Measurements from ENCODE around the gene C4BPB.

Gene C4BPB

DNA sequence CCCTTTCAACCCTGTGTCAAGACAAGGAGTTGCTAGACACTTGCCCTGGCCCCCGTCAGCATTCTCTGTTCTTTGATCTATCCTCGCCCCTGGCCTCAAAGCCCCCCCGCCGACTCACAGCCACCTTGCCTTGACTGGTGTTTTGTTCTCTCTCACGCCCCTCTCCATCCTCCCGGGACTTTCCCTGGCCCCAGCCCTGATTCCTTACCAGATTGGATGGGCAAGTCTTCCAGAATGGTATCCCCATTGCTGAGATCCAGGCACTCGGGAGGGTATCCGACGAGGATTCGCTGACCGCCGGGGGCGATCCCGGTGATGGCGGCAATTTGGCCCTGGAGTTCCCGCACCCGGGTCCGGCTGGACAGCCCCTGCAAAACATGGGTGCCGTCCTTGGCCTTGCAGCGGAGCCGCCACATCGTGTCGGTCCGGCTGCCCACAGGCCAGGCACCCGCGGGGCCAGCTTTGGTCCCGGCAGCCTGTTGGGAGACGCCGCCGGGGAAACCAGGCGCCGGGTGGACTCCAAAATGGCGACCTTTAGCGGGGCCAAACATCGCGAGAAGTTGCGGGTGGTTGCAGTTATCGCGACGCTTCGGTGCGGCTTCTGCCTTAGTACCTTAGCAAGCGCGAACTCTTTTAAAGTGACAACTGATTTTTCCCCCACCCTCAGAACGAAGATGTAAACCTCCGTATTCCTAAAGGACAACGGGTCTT lies 38.0 kb upstream of the C4BPB start:
- peaks cover 29% of the 10 kb centered on the region for H3K4me1 ChIP-seq (ENCODE audit: insufficient read depth, low read length)
- H3K27ac ChIP-seq (ENCODE audit: low read depth, low read length), result peak overlapping the region; percentile 97

DNA sequence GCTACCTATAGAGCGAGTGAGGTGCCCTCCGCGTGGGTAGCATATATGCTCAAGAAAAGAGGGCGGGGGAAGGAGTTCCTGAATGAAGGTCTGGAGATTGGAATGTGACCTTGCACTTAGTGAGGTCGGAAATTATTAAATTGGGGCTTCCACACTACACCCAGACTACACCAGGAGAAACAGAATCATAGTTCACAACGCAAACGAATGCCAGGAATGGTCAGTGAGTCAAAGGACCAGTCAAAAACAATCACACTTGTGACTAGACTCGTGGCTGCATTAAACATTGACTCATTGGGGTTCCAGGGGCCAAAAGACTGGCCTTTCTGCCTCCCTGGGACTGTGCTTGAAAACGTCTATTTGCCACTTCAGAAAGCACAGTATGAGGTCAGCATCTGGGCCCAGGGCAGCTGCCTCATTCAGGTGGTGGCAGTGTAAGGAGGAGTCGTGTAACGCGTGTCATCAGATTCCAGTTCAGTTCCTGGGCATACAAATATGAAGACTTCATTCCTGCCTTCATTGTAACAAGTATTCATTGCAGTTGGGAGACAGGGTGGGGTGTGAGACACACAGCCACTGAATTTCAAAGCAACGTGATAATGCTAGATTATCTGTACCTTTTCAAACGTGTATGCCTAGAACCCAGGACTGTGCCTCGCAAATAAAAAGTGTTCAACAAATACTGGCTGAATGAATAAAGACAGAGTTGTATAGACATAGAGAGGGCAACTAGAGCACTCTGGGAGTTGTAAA lies 37.3 kb upstream of the C4BPB start, which contains the start of gene YOD1:
Gene YOD1 (minus strand): TSS at position 18 of the 753 bp plus-strand sequence. CDS start 178 bp downstream, outside the sequence.
- 59% methylated on average over 15 of the region's 15 CpGs for WGBS
- Histone ChIP-seq H3K4me3 (ENCODE audit: low read length) (peak within 1 kb of the TSS; percentile 93), H3K27ac (ENCODE audit: low read depth, low read length) (peak within 1 kb of the TSS; percentile 97)

More for the DNA sequence above, 38.0 kb upstream of the C4BPB start:
- Histone ChIP-seq H3K9me3 (ENCODE audit: insufficient read depth, low read depth, low read length) (no peaks in the 10 kb centered on the region), H3K4me3 (ENCODE audit: low read length) (peak overlapping the region; percentile 93), H3K27me3 (ENCODE audit: insufficient read depth, low read length) (no peaks in the 10 kb centered on the region), H3K9ac (ENCODE audit: low read depth, low read length) (peak overlapping the region; percentile 97), H3K36me3 (ENCODE audit: insufficient read depth, low read length) (peaks cover 39% of the 10 kb centered on the region)
- under 1% methylated on average over 47 of the region's 47 CpGs for WGBS

GRCh38 chr1:207052911-207053769 lies 35.5 kb upstream of the C4BPB start, which contains the start of gene PFKFB2:
Gene PFKFB2 (plus strand): TSS chr1:207053275. CDS start chr1:207054718, 1,443 bp downstream.
- no peaks in the 10 kb centered on the region for H3K27me3 ChIP-seq (ENCODE audit: insufficient read depth, low read length)
- H3K9ac ChIP-seq (ENCODE audit: low read depth, low read length), result peak within 1 kb of the TSS; percentile 92
- H3K36me3 ChIP-seq (ENCODE audit: insufficient read depth, low read length), result peaks cover 16% of the 10 kb centered on the region
- H3K4me1 ChIP-seq (ENCODE audit: insufficient read depth, low read length), result peaks cover 8% of the 10 kb centered on the region; the same call in 1 of the 2 replicates
- H3K4me3 ChIP-seq (ENCODE audit: low read length), result peak within 1 kb of the TSS; percentile 93
- H3K27ac ChIP-seq (ENCODE audit: low read depth, low read length), result peak within 1 kb of the TSS; percentile 78
- WGBS, result 2% methylated on average over 56 of the region's 56 CpGs
- no peaks in the 10 kb centered on the region for H3K9me3 ChIP-seq (ENCODE audit: insufficient read depth, low read depth, low read length)

More for the DNA sequence above, 37.3 kb upstream of the C4BPB start, which contains the start of gene YOD1:
- Histone ChIP-seq H3K9me3 (ENCODE audit: insufficient read depth, low read depth, low read length) (no peaks in the 10 kb centered on the region), H3K4me1 (ENCODE audit: insufficient read depth, low read length) (peaks cover 22% of the 10 kb centered on the region), H3K9ac (ENCODE audit: low read depth, low read length) (peak within 1 kb of the TSS; percentile 97), H3K36me3 (ENCODE audit: insufficient read depth, low read length) (peaks cover 33% of the 10 kb centered on the region), H3K27me3 (ENCODE audit: insufficient read depth, low read length) (no peaks in the 10 kb centered on the region)

GRCh38 chr1:207054491-207054890 lies 34.2 kb upstream of the C4BPB start:
- no peak overlapping the region for H3K9ac ChIP-seq (ENCODE audit: low read depth, low read length)
- peaks cover 2% of the 10 kb centered on the region for H3K36me3 ChIP-seq (ENCODE audit: insufficient read depth, low read length)
- no peak overlapping the region for H3K4me3 ChIP-seq (ENCODE audit: low read length)
- H3K4me1 ChIP-seq (ENCODE audit: insufficient read depth, low read length), result peaks cover 10% of the 10 kb centered on the region; the same call in 1 of the 2 replicates
- H3K9me3 ChIP-seq (ENCODE audit: insufficient read depth, low read depth, low read length), result no peaks in the 10 kb centered on the region
- no peak overlapping the region for H3K27ac ChIP-seq (ENCODE audit: low read depth, low read length)
- no peaks in the 10 kb centered on the region for H3K27me3 ChIP-seq (ENCODE audit: insufficient read depth, low read length)
- 91% methylated on average over 2 of the region's 2 CpGs for WGBS

DNA sequence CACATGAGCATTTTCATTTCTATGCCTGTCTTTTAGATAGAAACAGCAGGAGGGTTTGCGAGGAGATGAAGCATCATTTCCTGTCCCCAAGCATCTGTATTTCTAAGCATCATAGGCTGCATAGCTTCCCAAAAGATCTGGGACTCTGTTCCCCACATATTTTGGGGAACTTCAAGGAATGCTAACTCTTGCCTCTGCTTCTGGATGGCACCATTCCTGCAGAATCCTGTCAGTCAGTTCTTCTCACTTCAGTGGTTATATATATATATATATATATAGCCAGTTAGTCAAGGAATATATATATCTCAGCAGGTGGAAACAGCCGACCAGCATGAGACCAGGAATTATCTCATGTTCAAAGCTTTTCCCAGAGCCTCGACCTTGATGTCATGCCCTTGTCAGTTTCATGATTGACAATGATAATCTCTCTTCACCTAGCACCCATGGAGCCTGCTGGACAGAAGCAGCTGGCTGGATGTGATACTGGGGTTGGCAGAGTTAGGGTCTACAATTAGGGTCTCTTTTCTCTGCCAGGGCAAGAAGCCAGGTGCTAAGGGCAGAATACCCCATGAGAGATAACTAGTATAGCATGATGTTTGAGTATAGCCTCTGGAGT lies 33.2 kb upstream of the C4BPB start:
- WGBS, result 80% methylated on average over 3 of the region's 3 CpGs
- H3K4me1 ChIP-seq (ENCODE audit: insufficient read depth, low read length), result peaks cover 7% of the 10 kb centered on the region; the same call in 1 of the 2 replicates
- no peak overlapping the region for H3K27ac ChIP-seq (ENCODE audit: low read depth, low read length)
- H3K27me3 ChIP-seq (ENCODE audit: insufficient read depth, low read length), result no peaks in the 10 kb centered on the region
- H3K4me3 ChIP-seq (ENCODE audit: low read length), result no peak overlapping the region
- no peaks in the 10 kb centered on the region for H3K9me3 ChIP-seq (ENCODE audit: insufficient read depth, low read depth, low read length)
- H3K9ac ChIP-seq (ENCODE audit: low read depth, low read length), result no peak overlapping the region
- H3K36me3 ChIP-seq (ENCODE audit: insufficient read depth, low read length), result no peaks in the 10 kb centered on the region; the same call in 1 of the 2 replicates

- Histone ChIP-seq H3K9me3 (ENCODE audit: insufficient read depth, low read depth, low read length) (no peaks in the 10 kb centered on the region), H3K4me1 (ENCODE audit: insufficient read depth, low read length) (peaks cover 4% of the 10 kb centered on the region; the same call in 1 of the 2 replicates), H3K27ac (ENCODE audit: low read depth, low read length) (no peak overlapping the region), H3K36me3 (ENCODE audit: insufficient read depth, low read length) (no peaks in the 10 kb centered on the region; the same call in 1 of the 2 replicates), H3K9ac (ENCODE audit: low read depth, low read length) (no peak overlapping the region), H3K27me3 (ENCODE audit: insufficient read depth, low read length) (no peaks in the 10 kb centered on the region), H3K4me3 (ENCODE audit: low read length) (no peak overlapping the region)
- 89% methylated on average over 6 of the region's 6 CpGs for WGBS
These were observed 32.0 kb upstream of the C4BPB start for GRCh38 chr1:207056673-207057072.

DNA sequence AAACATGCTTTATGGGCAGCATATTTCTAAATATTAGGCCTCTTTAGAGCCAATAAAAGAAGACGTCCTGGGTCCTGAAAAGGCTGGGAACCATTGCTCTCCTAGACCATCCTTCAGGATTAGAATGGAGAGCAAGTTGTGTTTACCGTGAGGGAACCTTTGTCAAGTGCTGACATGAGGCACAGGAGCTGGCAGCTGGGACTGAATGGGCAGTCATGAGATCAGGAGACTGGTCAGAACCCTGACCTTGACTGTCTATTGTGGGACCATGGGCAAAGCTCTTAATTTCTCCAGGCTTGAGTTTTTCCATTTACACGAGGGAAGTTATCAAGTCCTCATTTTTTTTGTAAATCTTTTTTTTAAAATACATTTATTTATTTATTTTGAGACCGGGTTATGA lies 30.4 kb upstream of the C4BPB start:
- 87% methylated on average over 4 of the region's 4 CpGs for WGBS
- H3K36me3 ChIP-seq (ENCODE audit: insufficient read depth, low read length), result peaks cover 10% of the 10 kb centered on the region
- H3K9ac ChIP-seq (ENCODE audit: low read depth, low read length), result no peak overlapping the region
- H3K9me3 ChIP-seq (ENCODE audit: insufficient read depth, low read depth, low read length), result no peaks in the 10 kb centered on the region
- no peak overlapping the region for H3K4me3 ChIP-seq (ENCODE audit: low read length)
- no peaks in the 10 kb centered on the region for H3K27me3 ChIP-seq (ENCODE audit: insufficient read depth, low read length)
- no peak overlapping the region for H3K27ac ChIP-seq (ENCODE audit: low read depth, low read length)
- peaks cover 4% of the 10 kb centered on the region; the same call in 1 of the 2 replicates for H3K4me1 ChIP-seq (ENCODE audit: insufficient read depth, low read length)

GRCh38 chr1:207058878-207059867 lies 29.5 kb upstream of the C4BPB start:
- 85% methylated on average over 6 of the region's 6 CpGs for WGBS
- peak overlapping the region; percentile 39; the same call in 1 of the 2 replicates for H3K9ac ChIP-seq (ENCODE audit: low read depth, low read length)
- no peak overlapping the region for H3K4me3 ChIP-seq (ENCODE audit: low read length)
- H3K9me3 ChIP-seq (ENCODE audit: insufficient read depth, low read depth, low read length), result no peaks in the 10 kb centered on the region
- H3K27me3 ChIP-seq (ENCODE audit: insufficient read depth, low read length), result no peaks in the 10 kb centered on the region
- no peak overlapping the region for H3K27ac ChIP-seq (ENCODE audit: low read depth, low read length)
- peaks cover 19% of the 10 kb centered on the region for H3K36me3 ChIP-seq (ENCODE audit: insufficient read depth, low read length)
- peaks cover 4% of the 10 kb centered on the region; the same call in 1 of the 2 replicates for H3K4me1 ChIP-seq (ENCODE audit: insufficient read depth, low read length)

- H3K27ac ChIP-seq (ENCODE audit: low read depth, low read length), result no peak overlapping the region
- no peak overlapping the region for H3K9ac ChIP-seq (ENCODE audit: low read depth, low read length)
- no peaks in the 10 kb centered on the region for H3K9me3 ChIP-seq (ENCODE audit: insufficient read depth, low read depth, low read length)
- WGBS, result 92% methylated on average over 3 of the region's 4 CpGs
- H3K4me1 ChIP-seq (ENCODE audit: insufficient read depth, low read length), result peaks cover 4% of the 10 kb centered on the region; the same call in 1 of the 2 replicates
- H3K4me3 ChIP-seq (ENCODE audit: low read length), result no peak overlapping the region
- H3K36me3 ChIP-seq (ENCODE audit: insufficient read depth, low read length), result peaks cover 22% of the 10 kb centered on the region
- no peaks in the 10 kb centered on the region for H3K27me3 ChIP-seq (ENCODE audit: insufficient read depth, low read length)
These were observed 28.8 kb upstream of the C4BPB start for GRCh38 chr1:207059881-207060280.

All from HUES64 (cell line).